ENCODE results near the gene SNX24. TPM values are rescaled to one million over a fixed set of nuclear protein-coding genes. Genes with fewer than 3 reads are reported as not detected.
"Not testable (repeated sequence)": the region's sequence is repeated elsewhere in the genome, so short reads cannot be mapped to it uniquely, and the experiment has no call there.

SNX24 gene
- total RNA-seq, 1 donor from 2014 or later = 20.4 TPM

GRCh38 chr5:122906768-122907167 lies 61.4 kb downstream of the SNX24 start:
- H3K4me3 Mint-ChIP-seq (ENCODE audit: low read depth) = no peak overlapping the region
- H3K27ac Mint-ChIP-seq = no peak overlapping the region
- no peaks in the 10 kb centered on the region for H3K27me3 Mint-ChIP-seq
- TF ChIP-seq CTCF (IDR thresholded peaks at IDR 0.05; ENCODE audit: unreplicated experiment) = no peak
- no peak for DNase-seq (ENCODE audit: low spot score, unreplicated experiment)
- peaks cover 2% of the 10 kb centered on the region for H3K36me3 Mint-ChIP-seq (ENCODE audit: insufficient read depth)
- no peaks in the 10 kb centered on the region for H3K9me3 Mint-ChIP-seq (ENCODE audit: low read depth)
- H3K4me1 Mint-ChIP-seq (ENCODE audit: low read depth) = peaks cover 4% of the 10 kb centered on the region

GRCh38 chr5:122907276-122907675 lies 61.9 kb downstream of the SNX24 start:
- H3K36me3 Mint-ChIP-seq (ENCODE audit: insufficient read depth) = peaks cover 2% of the 10 kb centered on the region
- no peak for DNase-seq (ENCODE audit: low spot score, unreplicated experiment)
- H3K9me3 Mint-ChIP-seq (ENCODE audit: low read depth) = no peaks in the 10 kb centered on the region
- H3K4me3 Mint-ChIP-seq (ENCODE audit: low read depth) = no peak overlapping the region
- TF ChIP-seq CTCF (IDR thresholded peaks at IDR 0.05; ENCODE audit: unreplicated experiment) = no peak
- H3K27ac Mint-ChIP-seq = no peak overlapping the region
- peaks cover 4% of the 10 kb centered on the region for H3K4me1 Mint-ChIP-seq (ENCODE audit: low read depth)
- H3K27me3 Mint-ChIP-seq = no peaks in the 10 kb centered on the region

GRCh38 chr5:122908108-122908507 lies 62.7 kb downstream of the SNX24 start:
- TF ChIP-seq CTCF (IDR thresholded peaks at IDR 0.05; ENCODE audit: unreplicated experiment) = no peak
- Mint-ChIP-seq H3K9me3 (ENCODE audit: low read depth) (peaks cover 2% of the 10 kb centered on the region), H3K36me3 (ENCODE audit: insufficient read depth) (peaks cover 6% of the 10 kb centered on the region), H3K4me3 (ENCODE audit: low read depth) (no peak overlapping the region), H3K27me3 (no peaks in the 10 kb centered on the region), H3K27ac (no peak overlapping the region), H3K4me1 (ENCODE audit: low read depth) (peaks cover 4% of the 10 kb centered on the region)
- no peak for DNase-seq (ENCODE audit: low spot score, unreplicated experiment)

GRCh38 chr5:122908662-122909061 lies 63.2 kb downstream of the SNX24 start:
- peaks cover 2% of the 10 kb centered on the region for H3K9me3 Mint-ChIP-seq (ENCODE audit: low read depth)
- peaks cover 6% of the 10 kb centered on the region for H3K36me3 Mint-ChIP-seq (ENCODE audit: insufficient read depth)
- H3K27me3 Mint-ChIP-seq = no peaks in the 10 kb centered on the region
- H3K4me1 Mint-ChIP-seq (ENCODE audit: low read depth) = peaks cover 4% of the 10 kb centered on the region
- H3K27ac Mint-ChIP-seq = no peak overlapping the region
- no peak for DNase-seq (ENCODE audit: low spot score, unreplicated experiment)
- H3K4me3 Mint-ChIP-seq (ENCODE audit: low read depth) = no peak overlapping the region
- no peak for TF ChIP-seq CTCF (IDR thresholded peaks at IDR 0.05; ENCODE audit: unreplicated experiment)

- H3K4me3 Mint-ChIP-seq (ENCODE audit: low read depth) = no peak overlapping the region
- H3K27me3 Mint-ChIP-seq = no peaks in the 10 kb centered on the region
- no peak for TF ChIP-seq CTCF (IDR thresholded peaks at IDR 0.05; ENCODE audit: unreplicated experiment)
- peaks cover 4% of the 10 kb centered on the region for H3K4me1 Mint-ChIP-seq (ENCODE audit: low read depth)
- no peak overlapping the region for H3K27ac Mint-ChIP-seq
- H3K9me3 Mint-ChIP-seq (ENCODE audit: low read depth) = peaks cover 5% of the 10 kb centered on the region
- H3K36me3 Mint-ChIP-seq (ENCODE audit: insufficient read depth) = peaks cover 7% of the 10 kb centered on the region
- no peak for DNase-seq (ENCODE audit: low spot score, unreplicated experiment)
These were observed 64.2 kb downstream of the SNX24 start for GRCh38 chr5:122909470-122910100.

- not testable (repeated sequence) for H3K27ac Mint-ChIP-seq; H3K9me3 Mint-ChIP-seq (ENCODE audit: low read depth)
These were observed 68.0 kb downstream of the SNX24 start for GRCh38 chr5:122913436-122913835.

More at GRCh38 chr5:122913436-122913835, 68.0 kb downstream of the SNX24 start:
- not testable (repeated sequence) for H3K4me3 Mint-ChIP-seq (ENCODE audit: low read depth); H3K27me3 Mint-ChIP-seq; DNase-seq (ENCODE audit: low spot score, unreplicated experiment)
- peaks cover 11% of the 10 kb centered on the region for H3K36me3 Mint-ChIP-seq (ENCODE audit: insufficient read depth)
- peaks cover 21% of the 10 kb centered on the region for H3K4me1 Mint-ChIP-seq (ENCODE audit: low read depth)
